ENCODE results near the gene NCEH1.
"Not testable (repeated sequence)": the region's sequence is repeated elsewhere in the genome, so short reads cannot be mapped to it uniquely, and the experiment has no call there.

Gene NCEH1

DNA sequence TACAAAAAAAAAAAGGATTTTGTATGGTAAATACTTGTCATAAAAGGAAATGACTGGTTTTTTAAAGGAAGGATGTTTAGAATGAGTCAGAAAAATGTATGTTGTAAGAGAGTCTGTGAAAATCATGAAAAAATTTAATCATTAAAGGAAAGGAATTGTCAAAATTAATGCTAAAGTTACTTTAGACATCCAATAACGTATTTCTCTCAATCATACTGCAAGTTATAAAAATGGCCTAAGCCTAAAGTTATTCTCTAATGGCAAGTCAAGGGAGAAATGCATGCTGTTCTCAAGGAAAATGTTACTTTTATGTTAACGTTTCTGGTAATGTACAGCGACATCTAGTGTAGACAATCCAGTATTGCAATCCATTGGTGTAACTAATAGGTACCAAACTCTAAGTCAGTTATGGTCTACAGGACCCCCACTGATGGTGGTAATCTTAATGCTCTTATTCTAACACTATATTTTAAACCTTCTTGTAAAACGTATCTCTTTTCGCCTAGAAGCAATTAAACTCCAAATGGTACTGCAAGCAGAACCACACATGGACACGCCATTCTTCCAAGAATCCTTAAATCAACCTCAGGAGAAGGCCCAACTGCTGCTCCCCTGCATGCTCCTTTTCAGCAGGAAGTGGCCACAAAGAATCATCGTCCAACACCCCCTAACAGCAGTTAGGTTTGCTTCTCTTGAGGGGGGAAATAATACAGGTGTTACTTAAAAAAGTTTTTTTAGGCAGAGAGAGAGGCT is 35.2 kb downstream of the NCEH1 start:
- peak; percentile 68 for DNase-seq

DNA sequence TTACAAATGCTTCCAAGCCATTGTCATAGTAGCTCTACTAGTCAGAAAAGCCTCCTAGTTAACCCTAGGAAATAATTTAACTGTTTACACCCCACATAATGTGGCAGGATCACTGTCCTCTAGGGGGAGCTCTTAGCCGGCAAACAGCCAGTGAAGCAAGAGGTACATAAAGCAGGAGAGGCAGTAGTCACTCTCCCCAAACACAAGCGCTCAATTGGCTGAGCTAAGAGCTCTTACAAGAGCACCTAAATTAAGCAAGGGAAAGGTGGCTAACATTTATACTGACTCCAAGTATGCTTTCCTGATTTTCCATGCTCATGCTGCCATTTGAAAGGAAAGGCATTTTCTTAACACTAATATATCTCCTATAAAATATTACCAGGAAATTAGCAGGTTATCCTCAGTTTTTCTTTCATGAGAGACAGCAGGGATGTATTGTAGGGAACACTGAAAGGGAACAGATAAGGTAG is 37.6 kb downstream of the NCEH1 start:
- DNase-seq, result peak; percentile 76

DNA sequence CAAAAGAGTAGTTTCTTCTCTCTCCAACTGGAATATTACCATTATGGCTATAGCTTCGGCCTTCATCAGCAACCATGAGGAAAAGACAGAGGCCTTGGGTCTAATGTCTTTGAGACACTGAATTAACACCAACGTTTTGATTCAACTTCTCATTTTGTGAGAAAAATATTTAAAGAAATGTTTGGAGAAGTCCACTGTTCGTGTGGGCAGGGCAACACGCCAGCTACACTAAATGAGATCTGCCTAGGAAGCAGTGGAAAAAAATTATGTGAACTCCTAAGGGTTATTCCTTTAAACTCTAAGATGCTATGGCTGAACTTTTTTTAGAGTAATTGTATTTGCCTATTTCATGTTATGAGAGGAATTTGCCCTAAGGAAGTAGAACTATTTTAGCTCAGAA is 41.8 kb downstream of the NCEH1 start:
- no peak for DNase-seq

DNA sequence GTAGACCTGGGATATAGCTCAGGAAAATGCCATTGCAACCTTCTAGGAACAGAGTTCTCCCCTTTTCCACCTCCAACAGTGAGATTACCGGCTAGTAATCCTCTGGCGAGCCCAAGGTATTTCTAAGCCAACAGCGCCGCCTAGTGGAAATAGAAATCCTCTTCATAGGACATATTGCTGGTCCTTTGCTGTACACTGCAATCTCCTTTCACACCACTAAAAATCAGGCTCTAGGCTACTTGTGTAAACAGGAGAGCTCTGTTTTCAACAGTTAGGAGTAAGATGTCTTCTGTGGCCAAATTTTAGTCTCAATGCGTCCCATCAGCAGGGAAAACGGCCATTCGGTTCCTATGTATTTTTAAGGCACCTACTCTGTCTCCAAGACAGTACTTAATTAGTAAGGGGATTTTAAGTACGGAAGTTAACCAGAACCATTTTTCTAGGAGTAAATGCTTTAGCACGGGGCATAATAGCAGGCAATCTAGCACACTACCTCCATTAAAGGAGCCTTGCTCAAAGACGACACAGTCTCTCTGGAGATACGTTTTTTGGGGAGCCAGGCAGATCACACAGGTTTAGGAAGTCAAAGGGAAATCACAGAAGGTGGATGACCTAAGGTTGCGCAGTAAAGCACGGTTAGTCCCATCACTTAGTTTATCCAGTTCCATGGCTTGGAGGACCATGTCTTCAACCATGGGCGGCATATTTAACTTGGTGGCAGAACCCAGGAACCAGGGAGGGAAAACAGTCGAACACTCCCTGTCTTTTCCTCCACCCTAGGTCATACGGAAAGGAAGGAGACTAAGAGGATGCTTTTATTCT is 43.8 kb downstream of the NCEH1 start:
- DNase-seq, result peak; percentile 77

DNA sequence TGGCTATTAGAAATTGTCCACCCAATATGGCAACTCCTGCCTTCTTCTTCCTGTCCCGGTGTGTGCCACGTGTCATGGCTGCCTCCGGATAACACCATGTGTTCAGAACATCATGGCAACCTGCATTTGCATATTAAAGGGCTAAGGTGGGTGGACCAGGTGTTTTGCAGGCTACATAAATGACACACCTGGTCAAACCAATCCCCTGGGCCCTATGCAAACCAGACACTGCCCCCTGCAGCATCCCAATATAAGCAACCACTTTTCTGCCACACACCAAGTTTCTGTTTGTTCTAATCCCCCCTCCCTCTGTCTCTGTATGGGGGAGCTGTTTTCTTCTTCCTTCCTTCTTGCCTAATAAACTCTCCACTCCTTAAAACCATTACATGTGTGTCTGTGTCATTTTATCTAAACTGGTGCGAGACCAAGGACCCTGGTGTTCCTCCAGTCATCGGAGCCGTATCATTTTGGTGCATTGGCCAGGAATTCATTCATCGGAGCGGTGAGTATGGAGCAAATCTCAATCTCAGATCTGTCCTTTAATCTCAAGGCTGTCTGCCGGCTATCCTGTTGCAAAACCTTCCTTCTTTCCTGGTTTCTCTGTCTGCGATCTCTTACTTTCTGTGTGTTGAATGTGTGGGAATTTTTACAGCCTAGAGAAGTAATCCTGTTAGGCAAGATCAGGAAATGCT is 44.5 kb downstream of the NCEH1 start:
- DNase-seq, result no peak

DNA sequence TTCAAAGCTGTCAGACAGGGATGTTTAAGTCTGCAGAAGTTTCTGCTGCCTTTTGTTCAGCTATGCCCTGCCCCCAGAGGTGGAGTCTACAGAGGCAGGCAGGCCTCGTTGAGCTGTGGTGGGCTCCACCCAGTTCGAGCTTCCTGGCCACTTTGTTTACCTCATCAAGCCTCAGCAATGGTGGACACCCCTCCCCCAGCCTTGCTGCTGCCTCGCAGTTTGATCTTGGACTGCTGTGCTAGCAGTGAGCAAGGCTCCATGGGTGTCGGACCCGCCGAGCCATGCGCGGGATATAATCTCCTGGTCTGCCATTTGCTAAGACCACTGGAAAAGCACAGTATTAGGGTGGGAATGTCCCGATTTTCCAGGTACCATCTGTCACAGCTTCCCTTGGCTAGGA is 45.4 kb downstream of the NCEH1 start:
- not testable (repeated sequence) for DNase-seq

DNA sequence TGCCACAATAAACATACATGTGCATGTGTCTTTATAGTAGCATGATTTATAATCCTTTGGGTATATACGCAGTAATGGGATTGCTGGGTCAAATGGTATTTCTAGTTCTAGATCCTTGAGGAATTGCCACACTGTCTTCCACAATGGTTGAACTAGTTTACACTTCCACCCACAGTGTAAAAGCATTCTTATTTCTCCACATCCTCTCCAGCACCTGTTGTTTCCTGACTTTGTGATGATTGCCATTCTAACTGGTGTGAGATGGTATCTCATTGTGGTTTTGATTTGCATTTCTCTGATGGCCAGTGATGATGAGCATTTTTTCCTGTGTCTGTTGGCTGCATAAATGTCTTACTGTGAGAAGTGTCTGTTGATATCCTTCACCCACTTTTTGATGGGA is 50.4 kb downstream of the NCEH1 start:
- not testable (repeated sequence) for DNase-seq

DNA sequence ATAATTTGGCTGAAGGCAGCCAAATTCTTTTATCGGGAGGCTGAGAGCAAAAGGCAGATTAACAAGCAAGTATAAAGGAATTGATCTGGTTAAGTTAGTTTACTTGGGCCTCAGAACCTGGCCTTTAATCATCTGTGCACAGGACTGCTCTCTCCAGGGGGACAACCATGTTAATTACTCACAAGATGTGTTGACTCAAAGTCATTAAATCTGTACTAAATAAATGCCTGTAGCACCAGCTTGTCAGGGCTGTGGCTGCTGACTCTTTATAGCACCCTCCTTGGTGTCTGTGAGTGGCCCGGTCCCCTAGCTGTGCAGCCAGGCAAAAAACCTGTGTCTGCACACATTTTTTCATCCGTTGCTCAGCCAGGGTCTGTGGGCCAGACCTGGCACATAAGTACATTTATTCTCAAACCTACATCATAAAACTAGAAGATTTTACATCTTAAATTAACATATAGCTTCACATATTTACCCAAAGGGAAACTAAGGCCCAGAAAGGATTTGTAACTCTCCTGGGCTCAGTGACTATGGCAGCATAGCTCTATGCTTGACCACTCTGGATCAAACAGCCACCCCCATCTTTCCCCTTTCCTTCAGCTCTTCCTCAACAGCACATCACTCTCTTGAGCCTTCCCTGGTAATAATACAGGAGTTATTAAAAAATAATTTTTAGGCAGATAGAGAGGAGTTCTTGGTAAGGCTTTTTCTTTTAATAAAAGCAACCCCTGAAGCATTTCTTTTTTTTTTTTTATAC is 51.4 kb downstream of the NCEH1 start:
- no peak for DNase-seq

DNA sequence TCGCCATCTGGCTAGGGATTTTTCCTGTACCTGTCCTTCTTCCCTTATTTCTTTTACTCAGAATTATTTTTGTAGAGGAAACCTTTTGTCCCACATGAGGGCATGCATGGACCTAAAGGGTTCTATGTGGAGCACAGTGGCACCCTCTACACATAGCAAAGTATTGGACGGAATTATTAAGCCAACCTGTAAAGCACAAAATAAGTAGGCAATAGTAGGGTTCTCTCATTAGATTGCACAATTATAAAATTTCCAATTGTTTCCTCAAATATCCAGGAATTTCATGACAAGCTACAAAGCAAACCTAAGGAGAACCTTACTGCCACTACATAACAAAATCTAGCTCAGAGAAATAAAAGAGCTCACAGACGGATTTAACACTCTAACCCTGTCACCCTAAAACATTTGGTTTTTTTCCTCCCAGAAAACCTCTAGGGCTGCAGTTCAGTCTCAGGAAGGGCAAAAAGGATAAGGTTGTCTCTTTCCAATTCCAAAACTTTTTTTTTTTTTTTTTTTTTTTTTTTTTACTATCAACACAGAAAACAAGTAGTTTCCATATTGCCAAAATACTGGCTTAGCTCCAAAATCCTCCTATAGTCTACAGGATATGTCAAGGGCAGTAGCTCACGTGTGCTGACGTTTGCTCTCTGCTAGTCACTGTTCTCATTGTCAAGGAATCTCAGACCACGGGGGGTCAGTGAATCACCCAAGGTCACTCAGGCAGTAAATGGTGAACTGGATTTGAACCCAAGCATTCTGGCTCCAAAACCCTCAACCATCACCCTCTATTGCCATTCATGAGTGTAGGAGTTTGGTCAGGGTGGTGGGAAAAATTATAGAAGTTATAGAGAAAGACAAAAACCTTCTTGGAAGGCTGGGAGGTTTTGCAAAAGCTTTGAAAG is 52.3 kb downstream of the NCEH1 start:
- DNase-seq, result peak; percentile 98

DNA sequence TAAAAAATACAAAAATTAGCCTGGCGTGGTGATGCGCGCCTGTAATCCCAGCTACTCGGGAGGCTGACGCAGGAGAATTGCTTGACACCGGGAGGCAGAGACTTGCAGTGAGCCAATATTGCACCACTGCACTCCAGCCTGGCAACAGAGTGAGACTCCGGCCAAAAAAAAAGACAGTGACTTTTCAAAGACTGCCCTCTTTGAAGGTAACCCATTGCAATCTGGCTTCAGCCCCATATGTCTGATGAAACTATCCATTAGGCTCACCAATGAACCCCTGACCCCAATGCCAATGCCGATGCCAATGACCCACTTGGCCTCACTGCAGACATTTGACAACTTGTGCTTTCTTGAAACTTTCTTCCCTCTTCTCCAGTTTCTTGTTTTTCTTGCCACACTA is 54.3 kb downstream of the NCEH1 start:
- no peak for DNase-seq

DNA sequence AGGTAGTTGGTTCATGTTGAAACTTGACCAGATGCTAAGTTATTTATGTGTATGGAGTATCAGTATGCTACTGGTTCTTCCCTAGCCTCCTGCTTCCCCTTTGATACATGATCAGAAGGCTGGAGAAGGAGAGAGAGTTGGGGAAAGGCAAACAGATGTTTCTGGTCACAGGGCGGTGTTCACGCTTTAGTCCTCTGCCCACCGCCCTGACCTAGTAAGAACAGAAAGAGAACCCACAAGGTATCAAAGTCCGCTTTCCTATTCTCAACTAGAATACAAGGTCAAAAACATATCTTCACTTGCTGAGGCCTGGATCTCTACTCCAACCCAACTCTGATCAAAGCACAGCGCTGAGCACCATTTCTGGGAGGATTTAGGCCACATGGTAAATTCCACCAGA is 55.5 kb downstream of the NCEH1 start:
- no peak for DNase-seq

DNA sequence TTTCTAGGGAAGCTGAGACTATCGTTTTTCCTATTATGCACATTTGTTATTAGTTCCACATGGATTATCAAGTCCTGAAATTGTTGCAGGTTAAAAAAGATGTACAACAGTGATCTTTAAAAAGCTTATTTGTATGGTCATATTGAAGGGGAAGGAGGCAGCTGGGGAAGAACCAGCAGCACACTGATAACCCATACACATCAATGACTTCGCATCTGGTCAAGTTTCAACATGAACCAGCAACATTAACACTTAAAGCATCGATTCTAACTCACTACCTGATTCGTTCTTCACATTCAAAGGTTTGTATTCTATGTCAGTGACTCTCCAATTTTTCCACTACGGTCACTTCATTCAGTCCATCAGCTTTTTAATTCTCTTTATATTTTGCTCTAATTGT is 56.4 kb downstream of the NCEH1 start:
- no peak for DNase-seq

DNA sequence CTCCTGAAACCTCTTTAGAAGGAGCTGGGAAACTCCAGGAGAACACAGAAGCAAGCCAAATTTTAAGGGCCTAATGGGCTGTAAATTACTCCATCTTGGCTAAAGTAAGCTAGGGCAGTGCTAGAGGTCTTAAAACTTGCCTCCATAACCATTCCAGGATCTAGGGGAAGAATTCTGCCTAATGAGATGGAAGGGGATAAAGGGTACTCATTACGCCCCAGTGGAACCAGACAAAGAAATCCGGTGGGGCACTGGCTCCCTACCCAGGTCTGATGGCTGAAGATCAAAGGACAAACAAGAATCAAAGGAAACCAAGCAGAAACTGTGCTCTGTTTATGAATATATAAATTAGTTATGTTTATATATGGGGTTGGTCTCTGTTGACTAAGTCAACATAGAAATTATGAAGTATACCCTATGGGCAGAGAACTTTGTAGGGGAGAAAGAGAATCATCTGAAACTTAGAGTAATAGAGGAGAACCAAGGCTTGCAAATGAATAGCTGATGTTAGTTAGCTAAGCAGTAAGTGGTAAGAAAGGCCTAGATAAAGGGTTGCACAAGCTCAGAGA is 57.8 kb downstream of the NCEH1 start:
- no peak for DNase-seq

DNA sequence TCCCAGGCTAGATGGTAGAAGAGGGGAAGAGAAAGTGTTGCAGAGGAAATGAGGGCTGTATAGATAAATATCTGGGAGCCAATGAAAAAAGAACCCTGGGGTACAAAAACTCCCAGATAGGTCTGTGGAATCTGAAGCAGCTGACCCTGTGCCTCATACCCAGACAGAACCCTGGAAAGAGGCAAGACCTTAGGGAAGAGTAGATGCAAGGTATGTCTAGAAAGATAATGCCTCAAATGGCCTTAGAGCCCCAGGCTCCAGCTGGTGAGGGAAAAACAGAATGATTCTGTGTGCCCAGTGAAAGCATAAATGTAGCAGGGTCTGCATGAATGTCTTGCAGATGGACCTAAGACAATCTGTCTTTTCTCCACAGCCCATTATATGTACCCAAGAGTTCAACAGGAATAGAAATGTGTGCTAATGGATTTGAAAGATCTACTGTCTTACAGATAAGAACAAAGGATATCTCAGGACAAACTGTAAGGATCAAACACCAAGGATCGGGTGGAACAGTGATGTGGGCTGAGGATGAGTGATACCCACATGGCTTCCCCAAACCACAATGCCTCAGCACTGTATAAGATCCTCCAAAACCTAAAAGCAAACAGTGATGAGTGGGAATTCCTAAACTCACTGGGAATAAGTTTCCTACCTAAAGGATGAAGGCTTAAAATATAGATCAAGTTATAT is 58.8 kb downstream of the NCEH1 start:
- DNase-seq, result no peak

DNA sequence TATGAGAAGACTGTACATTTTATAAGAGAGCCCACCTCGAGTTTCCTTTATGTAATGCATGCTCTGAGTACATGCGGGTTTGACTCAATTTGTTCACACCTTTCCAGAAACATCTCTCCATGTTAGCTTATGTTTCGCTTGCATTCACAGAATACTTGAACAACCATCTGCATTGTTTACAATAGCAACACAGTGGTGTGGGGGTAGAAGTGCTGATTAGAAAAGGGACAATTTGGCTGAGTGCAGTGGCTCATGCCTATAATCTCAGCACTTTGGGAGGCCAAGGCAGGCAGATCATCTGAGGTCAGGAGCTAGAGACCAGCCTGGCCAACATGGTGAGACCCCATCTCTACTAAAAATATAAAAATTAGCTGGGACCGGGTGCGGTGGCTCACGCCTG is 60.9 kb downstream of the NCEH1 start:
- no peak for DNase-seq

DNA sequence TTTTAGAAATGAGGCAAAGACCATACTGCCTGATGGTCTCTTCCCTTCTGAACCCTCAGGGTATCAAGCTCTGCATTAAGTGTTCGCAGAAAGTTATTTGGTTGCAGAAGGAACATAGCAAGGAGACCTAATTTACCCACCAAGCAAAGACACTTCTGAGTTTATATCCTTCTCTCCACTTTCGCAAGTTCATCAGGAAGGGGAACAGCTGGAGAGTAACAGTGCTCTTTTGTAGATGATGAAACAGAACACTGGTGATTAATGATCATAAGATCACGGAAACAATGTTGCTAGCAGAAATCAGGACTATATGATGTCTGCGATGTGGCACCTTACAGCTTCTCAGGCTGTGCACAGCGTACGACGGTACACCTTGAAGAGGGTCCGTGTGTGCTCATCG is 62.1 kb downstream of the NCEH1 start:
- DNase-seq, result no peak

DNA sequence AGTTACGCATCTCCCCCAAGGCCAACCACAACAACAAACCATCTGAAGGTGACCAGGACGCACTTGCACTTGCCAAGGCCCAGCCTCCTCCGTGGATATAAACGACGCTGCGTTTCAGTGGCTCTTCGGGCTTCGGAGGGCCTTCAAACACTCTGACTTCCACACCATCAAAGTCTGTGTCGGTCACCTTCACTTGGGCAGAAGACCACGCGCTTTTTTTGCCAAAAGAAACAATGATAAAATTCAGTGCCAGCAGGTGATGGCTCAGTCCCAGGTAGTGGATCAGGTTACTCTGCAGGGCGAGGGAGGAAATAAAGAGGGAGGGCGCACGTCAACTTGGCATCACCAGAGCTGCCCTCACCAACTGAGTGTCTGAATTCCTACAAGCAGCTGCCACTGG is 63.0 kb downstream of the NCEH1 start:
- DNase-seq, result no peak

DNA sequence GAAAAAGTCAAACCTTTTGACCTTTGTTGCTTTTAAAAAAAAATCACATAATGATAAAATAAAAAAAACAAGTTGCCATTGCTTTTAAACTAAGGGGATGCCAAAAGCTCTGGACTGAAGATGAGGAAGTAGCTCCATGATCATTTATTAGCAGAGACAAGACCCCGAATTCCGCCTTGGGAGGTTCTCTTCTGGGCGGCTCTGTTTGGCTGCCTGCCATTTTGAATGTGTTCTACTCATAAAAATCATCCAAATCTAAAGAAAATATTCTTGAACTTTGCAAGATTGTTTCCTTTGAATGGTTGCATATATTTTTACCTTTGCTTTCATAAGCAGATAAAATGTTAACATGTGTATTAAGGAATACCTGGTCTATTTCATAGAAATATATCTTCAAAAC is 63.8 kb downstream of the NCEH1 start:
- no peak for DNase-seq

DNA sequence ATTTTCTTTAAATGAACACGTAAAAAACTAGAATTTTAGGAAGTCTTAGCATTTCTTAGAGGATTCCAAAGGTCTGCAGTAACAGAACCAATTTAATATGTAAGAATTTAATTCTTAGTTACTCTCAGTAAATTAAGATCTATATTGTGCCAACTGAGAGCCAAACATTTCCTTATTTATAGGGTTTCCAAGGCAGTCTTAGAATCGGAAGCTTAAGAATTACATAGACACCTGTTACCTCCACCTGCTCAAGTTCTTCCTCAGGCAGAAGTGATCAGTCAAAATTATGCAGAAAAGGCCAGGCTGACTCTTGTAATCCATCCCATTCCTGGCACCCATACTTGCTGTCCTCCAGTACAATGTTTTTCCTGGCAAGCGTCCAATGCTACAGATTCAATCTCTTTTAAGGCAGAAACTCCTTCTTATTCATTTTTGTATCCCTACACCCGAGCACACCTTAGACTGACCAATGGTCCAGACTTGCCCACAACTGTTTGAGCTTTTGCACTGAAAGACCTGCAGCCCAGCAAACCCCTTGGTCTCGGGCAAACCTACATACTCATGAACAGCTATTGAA is 64.3 kb downstream of the NCEH1 start:
- peak; percentile 64 for DNase-seq

DNA sequence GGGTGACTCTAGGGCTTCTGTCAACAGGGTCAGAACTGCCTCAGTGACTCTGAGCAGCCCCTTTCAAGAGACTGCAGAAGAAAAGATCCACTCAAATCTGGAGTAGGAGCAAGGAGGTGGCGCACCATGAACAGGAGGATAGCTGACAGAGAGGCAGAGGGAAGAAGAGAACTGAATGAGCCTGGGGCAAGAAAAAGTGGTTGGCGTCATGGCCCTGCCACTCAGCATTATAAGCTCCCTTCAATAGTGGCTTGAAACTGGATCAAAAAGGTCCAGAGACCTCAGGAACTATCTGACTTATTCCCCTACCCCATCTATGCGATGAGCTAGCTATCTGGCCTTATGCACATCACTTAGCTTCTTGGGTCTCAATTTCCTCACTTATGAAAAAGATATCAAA is 66.6 kb downstream of the NCEH1 start:
- no peak for DNase-seq

Data from fibroblast of skin of back (primary cell).